DND-41 (cell line): Measurements from ENCODE around the gene HSD11B1L.

Experiments
- ATAC-seq: fragments of 200-7000 bp; cut with Tn5 transposase; 3 replicates; pipeline ENCODE4 v1.9.1; 2021; ENCODE audit warnings: low read depth; ENCODE audit not compliant: insufficient read depth
- DNase-seq: peaks from one replicate; pipeline ENCODE4 v3.0.0-alpha.2; 2020
- H2AFZ ChIP-seq: 2 replicates; pipeline ENCODE4 v1.6.0; 2012; ENCODE audit warnings: low read depth, low read length
- H3K27ac ChIP-seq: 2 replicates; pipeline ENCODE4 v1.5.1; 2012; ENCODE audit warnings: low read length, inconsistent platforms
- H3K27me3 ChIP-seq: fragments of 200-600 bp; sonication (generic); 2 replicates; pipeline ENCODE4 v1.6.0; 2012; ENCODE audit warnings: low read length, mild to moderate bottlenecking, inconsistent platforms; ENCODE audit not compliant: insufficient read depth, poor library complexity
- H3K36me3 ChIP-seq: 2 replicates; pipeline ENCODE4 v1.5.1; 2012; ENCODE audit warnings: low read length, inconsistent platforms; ENCODE audit not compliant: insufficient read depth
- H3K4me1 ChIP-seq: 2 replicates; pipeline ENCODE4 v1.5.1; 2012; ENCODE audit warnings: mild to moderate bottlenecking, low read length; ENCODE audit not compliant: insufficient read depth
- H3K4me2 ChIP-seq: 2 replicates; pipeline ENCODE4 v1.6.0; 2012; ENCODE audit warnings: mild to moderate bottlenecking, moderate library complexity, low read length, inconsistent platforms; ENCODE audit not compliant: insufficient read depth
- H3K4me3 ChIP-seq, 2 experiments: fragments of 200-600 bp in 1 of 2; shearing (Covaris generic) in 1 of 2; 2 replicates each; pipeline ENCODE4 v1.5.1; 2012 to 2016; ENCODE audit warnings: inconsistent platforms in 2 of 2, low read length in 2 of 2, mild to moderate bottlenecking in 2 of 2, low read depth in 1 of 2, moderate library complexity in 1 of 2
- H3K79me2 ChIP-seq: 2 replicates; pipeline ENCODE4 v1.6.0; 2012; ENCODE audit warnings: low read length, inconsistent platforms; ENCODE audit not compliant: insufficient read depth
- H3K9ac ChIP-seq: 2 replicates; pipeline ENCODE4 v1.6.0; 2012; ENCODE audit warnings: low read depth, mild to moderate bottlenecking, inconsistent platforms, low read length, moderate library complexity
- H3K9me3 ChIP-seq: 2 replicates; pipeline ENCODE4 v1.5.1; 2012; ENCODE audit warnings: low read length, moderate library complexity, mild to moderate bottlenecking, inconsistent platforms; ENCODE audit not compliant: insufficient read depth, severe bottlenecking
- H4K20me1 ChIP-seq: 2 replicates; pipeline ENCODE4 v1.6.0; 2012; ENCODE audit warnings: low read length; ENCODE audit not compliant: insufficient read depth
- CTCF ChIP-seq: IDR thresholded peaks from 2 replicates; pipeline ENCODE4 v1.5.1; 2012; ENCODE audit warnings: borderline replicate concordance, low read length, moderate library complexity, mild to moderate bottlenecking; ENCODE audit not compliant: poor library complexity, severe bottlenecking; ENCODE audit errors: extremely low read depth
- EZH2 ChIP-seq: IDR thresholded peaks from 3 replicates; pipeline ENCODE4 v1.6.1; 2012; ENCODE audit warnings: borderline replicate concordance, low read depth, mild to moderate bottlenecking, moderate library complexity, low read length, inconsistent platforms; ENCODE audit not compliant: severe bottlenecking

Gene HSD11B1L

GRCh38 chr19:5642204-5642603, 38.6 kb upstream of the HSD11B1L start:
- no peaks in the 10 kb centered on the region for H3K27me3 ChIP-seq
- H3K27ac ChIP-seq, result no peak overlapping the region
- H3K4me1 ChIP-seq, result no peaks in the 10 kb centered on the region
- H3K4me3 ChIP-seq, result no peak overlapping the region
- no peak for TF ChIP-seq EZH2
- H3K36me3 ChIP-seq, result peaks cover 82% of the 10 kb centered on the region
- H3K79me2 ChIP-seq, result peaks cover 99% of the 10 kb centered on the region
- H3K9me3 ChIP-seq, result no peaks in the 10 kb centered on the region
- H4K20me1 ChIP-seq, result peaks cover 86% of the 10 kb centered on the region
- DNase-seq (no peak), ATAC-seq (no peak)
- H2AFZ ChIP-seq, result no peak overlapping the region
- no peak overlapping the region for H3K4me2 ChIP-seq
- H3K9ac ChIP-seq, result no peak overlapping the region

- Histone ChIP-seq H3K27me3 (no peaks in the 10 kb centered on the region), H3K79me2 (peaks cover 99% of the 10 kb centered on the region), H3K9me3 (no peaks in the 10 kb centered on the region), H2AFZ (no peak overlapping the region), H4K20me1 (peaks cover 79% of the 10 kb centered on the region), H3K4me2 (no peak overlapping the region), H3K36me3 (peaks cover 83% of the 10 kb centered on the region), H3K4me1 (no peaks in the 10 kb centered on the region), H3K9ac (no peak overlapping the region), H3K4me3 (no peak overlapping the region), H3K27ac (no peak overlapping the region)
- TF ChIP-seq EZH2, result no peak
- TF ChIP-seq CTCF, result no peak
- no peak for ATAC-seq
- no peak for DNase-seq
Observed at GRCh38 chr19:5643060-5643459, 37.8 kb upstream of the HSD11B1L start.

- Histone ChIP-seq H3K79me2 (peaks cover 94% of the 10 kb centered on the region), H3K9me3 (no peaks in the 10 kb centered on the region), H3K36me3 (peaks cover 84% of the 10 kb centered on the region), H4K20me1 (peaks cover 70% of the 10 kb centered on the region), H3K4me2 (no peak overlapping the region), H3K27ac (no peak overlapping the region), H3K4me3 (no peak overlapping the region), H3K27me3 (no peaks in the 10 kb centered on the region), H3K9ac (no peak overlapping the region), H2AFZ (no peak overlapping the region), H3K4me1 (no peaks in the 10 kb centered on the region)
- no peak for TF ChIP-seq EZH2
- no peak for TF ChIP-seq CTCF
- no peak for ATAC-seq
- DNase-seq, result no peak
Observed at GRCh38 chr19:5644037-5644436, 36.8 kb upstream of the HSD11B1L start.

GRCh38 chr19:5645409-5645808, 35.4 kb upstream of the HSD11B1L start:
- no peaks in the 10 kb centered on the region for H3K9me3 ChIP-seq
- DNase-seq (no peak), ATAC-seq (no peak)
- H3K4me2 ChIP-seq, result no peak overlapping the region
- H4K20me1 ChIP-seq, result peaks cover 61% of the 10 kb centered on the region
- no peak overlapping the region for H2AFZ ChIP-seq
- H3K9ac ChIP-seq, result no peak overlapping the region
- H3K4me3 ChIP-seq, result no peak overlapping the region
- TF ChIP-seq CTCF (no peak), EZH2 (no peak)
- peaks cover 91% of the 10 kb centered on the region for H3K36me3 ChIP-seq
- H3K4me1 ChIP-seq, result no peaks in the 10 kb centered on the region
- peaks cover 84% of the 10 kb centered on the region for H3K79me2 ChIP-seq
- H3K27me3 ChIP-seq, result no peaks in the 10 kb centered on the region
- H3K27ac ChIP-seq, result no peak overlapping the region
